Left ventricle myocardium inferior (tissue), 1 donor: Measurements from ENCODE around the gene MAP2. TPM values are rescaled to one million over a fixed set of nuclear protein-coding genes. Genes with fewer than 3 reads are reported as not detected.

Source experiments
- DNase-seq: peaks from one replicate; pipeline ENCODE4 v3.0.0-alpha.2; 2020
- H3K27ac ChIP-seq: fragments of 200-600 bp; replicated peaks from 2 replicates; pipeline ENCODE4 v1.8.0; 2021
- H3K27me3 ChIP-seq: fragments of 200-600 bp; 2 replicates; pipeline ENCODE4 v1.8.0; 2021; ENCODE audit warnings: low read depth
- H3K36me3 ChIP-seq: fragments of 200-600 bp; 2 replicates; pipeline ENCODE4 v1.8.0; 2021
- H3K4me1 ChIP-seq: fragments of 200-600 bp; 2 replicates; pipeline ENCODE4 v1.8.0; 2021
- H3K4me3 ChIP-seq: fragments of 200-600 bp; 2 replicates; pipeline ENCODE4 v1.8.0; 2021; ENCODE audit warnings: mild to moderate bottlenecking, moderate library complexity
- H3K9me3 ChIP-seq: fragments of 200-600 bp; replicated peaks from 2 replicates; pipeline ENCODE4 v1.8.0; 2021
- CTCF ChIP-seq: fragments of 200-600 bp; IDR thresholded peaks from 2 replicates; pipeline ENCODE4 v1.8.0; 2021; ENCODE audit warnings: antibody characterized with exemption, mild to moderate bottlenecking, borderline replicate concordance
- intact Hi-C: fragments of 100-400 bp; cut with micrococcal nuclease; formaldehyde crosslinking; loops from one replicate; pipeline ENCODE4 v1.11.0; 2022
- total RNA-seq: library from RNA; stranded (reverse); fragmentation: NEBNext Ultra II Directional; extraction: Animal tissue kit (Norgen Biotek cat#: 25700); gene quantifications from one replicate; pipeline ENCODE4 v1.2.1, GENCODE V29; 2021
- donor health status: DM: no; HTN: yes; CAD: no; lungs with severe emphysema.

MAP2 gene
- total RNA-seq, 1 donor from 2014 or later: 6.2 TPM

- no peak for DNase-seq
- H3K9me3 ChIP-seq: peaks cover 4% of the 10 kb centered on the region
- TF ChIP-seq CTCF: no peak
Measured at GRCh38 chr2:209383212-209383611, 40.6 kb upstream of the MAP2 start.

GRCh38 chr2:209387389-209387788, 36.5 kb upstream of the MAP2 start:
- TF ChIP-seq CTCF: no peak
- no peak overlapping the region for H3K4me3 ChIP-seq
- H3K36me3 ChIP-seq: no peaks in the 10 kb centered on the region
- intact Hi-C loops: no loop called here
- no peak for DNase-seq
- peaks cover 3% of the 10 kb centered on the region for H3K27me3 ChIP-seq
- no peaks in the 10 kb centered on the region for H3K4me1 ChIP-seq
- no peak overlapping the region for H3K27ac ChIP-seq
- no peaks in the 10 kb centered on the region for H3K9me3 ChIP-seq

More at GRCh38 chr2:209383212-209383611, 40.6 kb upstream of the MAP2 start:
- no peak overlapping the region for H3K27ac ChIP-seq
- no peaks in the 10 kb centered on the region for H3K36me3 ChIP-seq
- H3K27me3 ChIP-seq: no peaks in the 10 kb centered on the region
- intact Hi-C loops: no loop called here
- H3K4me1 ChIP-seq: no peaks in the 10 kb centered on the region
- no peak overlapping the region for H3K4me3 ChIP-seq

- Histone ChIP-seq H3K4me1 (no peaks in the 10 kb centered on the region), H3K27ac (no peak overlapping the region), H3K27me3 (peaks cover 3% of the 10 kb centered on the region), H3K4me3 (no peak overlapping the region), H3K9me3 (no peaks in the 10 kb centered on the region), H3K36me3 (no peaks in the 10 kb centered on the region)
- TF ChIP-seq CTCF: no peak
- DNase-seq: no peak
- intact Hi-C loops: no loop called here
Measured at GRCh38 chr2:209388446-209389037, 35.3 kb upstream of the MAP2 start.

- Histone ChIP-seq H3K4me1 (no peaks in the 10 kb centered on the region), H3K9me3 (no peaks in the 10 kb centered on the region), H3K27me3 (peaks cover 3% of the 10 kb centered on the region), H3K4me3 (no peak overlapping the region), H3K36me3 (no peaks in the 10 kb centered on the region), H3K27ac (no peak overlapping the region)
- no peak for TF ChIP-seq CTCF
- intact Hi-C loops: no loop called here
- no peak for DNase-seq
Measured at GRCh38 chr2:209389171-209389618, 34.7 kb upstream of the MAP2 start.

- Histone ChIP-seq H3K4me3 (no peak overlapping the region), H3K27ac (no peak overlapping the region), H3K4me1 (no peaks in the 10 kb centered on the region), H3K9me3 (no peaks in the 10 kb centered on the region), H3K36me3 (no peaks in the 10 kb centered on the region), H3K27me3 (peaks cover 3% of the 10 kb centered on the region)
- no peak for DNase-seq
- no peak for TF ChIP-seq CTCF
- intact Hi-C loops: no loop called here
Measured at GRCh38 chr2:209390839-209391238, 33.0 kb upstream of the MAP2 start.
